Measurements from ENCODE around the gene MAPK12.
"Not testable (repeated sequence)": the region's sequence is repeated elsewhere in the genome, so short reads cannot be mapped to it uniquely, and the experiment has no call there.

The MAPK12 gene

GRCh38 chr22:50211147-50211546 is 50.3 kb downstream of the MAPK12 start:
- H3K4me1 Mint-ChIP-seq (ENCODE audit: low read depth), result peaks cover 36% of the 10 kb centered on the region
- no peaks in the 10 kb centered on the region for H3K27me3 Mint-ChIP-seq
- intact Hi-C loops (cut with micrococcal nuclease), result no loop called here
- H3K36me3 Mint-ChIP-seq (ENCODE audit: low read depth), result peaks cover 98% of the 10 kb centered on the region
- no peak overlapping the region for H3K27ac Mint-ChIP-seq
- H3K4me3 Mint-ChIP-seq, result no peak overlapping the region
- no peaks in the 10 kb centered on the region for H3K9me3 Mint-ChIP-seq

- H3K4me1 Mint-ChIP-seq (ENCODE audit: low read depth), result peaks cover 38% of the 10 kb centered on the region
- peaks cover 98% of the 10 kb centered on the region for H3K36me3 Mint-ChIP-seq (ENCODE audit: low read depth)
- H3K4me3 Mint-ChIP-seq, result no peak overlapping the region
- no peaks in the 10 kb centered on the region for H3K27me3 Mint-ChIP-seq
- no peak overlapping the region for H3K27ac Mint-ChIP-seq
- H3K9me3 Mint-ChIP-seq, result no peaks in the 10 kb centered on the region
- intact Hi-C loops (cut with micrococcal nuclease), result no loop called here
Measured at GRCh38 chr22:50210378-50211139, 50.9 kb downstream of the MAPK12 start.

GRCh38 chr22:50209893-50210292 is 51.6 kb downstream of the MAPK12 start:
- H3K36me3 Mint-ChIP-seq (ENCODE audit: low read depth), result peaks cover 98% of the 10 kb centered on the region
- H3K27ac Mint-ChIP-seq, result no peak overlapping the region
- H3K27me3 Mint-ChIP-seq, result no peaks in the 10 kb centered on the region
- peaks cover 41% of the 10 kb centered on the region for H3K4me1 Mint-ChIP-seq (ENCODE audit: low read depth)
- intact Hi-C loops (cut with micrococcal nuclease), result loop anchor here (1.0 to 10.0 kb wide), 3 partner anchors 43 to 275 kb away; no protein-coding TSS in a partner anchor
- no peak overlapping the region for H3K4me3 Mint-ChIP-seq
- no peaks in the 10 kb centered on the region for H3K9me3 Mint-ChIP-seq

- Mint-ChIP-seq H3K27ac (no peak overlapping the region), H3K9me3 (no peaks in the 10 kb centered on the region), H3K27me3 (no peaks in the 10 kb centered on the region), H3K36me3 (ENCODE audit: low read depth) (peaks cover 94% of the 10 kb centered on the region), H3K4me3 (no peak overlapping the region), H3K4me1 (ENCODE audit: low read depth) (peaks cover 45% of the 10 kb centered on the region)
- intact Hi-C loops (cut with micrococcal nuclease), result loop anchor here (1.0 to 10.0 kb wide), 3 partner anchors 42 to 274 kb away; no protein-coding TSS in a partner anchor
Measured at GRCh38 chr22:50208939-50209892, 52.3 kb downstream of the MAPK12 start.

- no peak overlapping the region for H3K4me3 Mint-ChIP-seq
- intact Hi-C loops (cut with micrococcal nuclease), result loop anchor here (5.0 to 10.0 kb wide), 2 partner anchors 41 to 274 kb away; no protein-coding TSS in a partner anchor
- H3K36me3 Mint-ChIP-seq (ENCODE audit: low read depth), result peaks cover 94% of the 10 kb centered on the region
- no peak overlapping the region for H3K27ac Mint-ChIP-seq
- no peaks in the 10 kb centered on the region for H3K9me3 Mint-ChIP-seq
- H3K27me3 Mint-ChIP-seq, result no peaks in the 10 kb centered on the region
- H3K4me1 Mint-ChIP-seq (ENCODE audit: low read depth), result peaks cover 52% of the 10 kb centered on the region
Measured at GRCh38 chr22:50208430-50208938, 53.0 kb downstream of the MAPK12 start.

GRCh38 chr22:50207383-50208140 is 53.9 kb downstream of the MAPK12 start:
- Mint-ChIP-seq H3K27ac (peak overlapping the region; percentile 32), H3K9me3 (no peaks in the 10 kb centered on the region), H3K4me3 (no peak overlapping the region), H3K27me3 (no peaks in the 10 kb centered on the region), H3K36me3 (ENCODE audit: low read depth) (peaks cover 91% of the 10 kb centered on the region), H3K4me1 (ENCODE audit: low read depth) (peaks cover 56% of the 10 kb centered on the region)
- intact Hi-C loops (cut with micrococcal nuclease), result loop anchor here (5.0 to 10.0 kb wide), 2 partner anchors 40 to 273 kb away; no protein-coding TSS in a partner anchor

- peaks cover 82% of the 10 kb centered on the region for H3K36me3 Mint-ChIP-seq (ENCODE audit: low read depth)
- intact Hi-C loops (cut with micrococcal nuclease), result loop anchor here (5.0 to 10.0 kb wide), 2 partner anchors 39 to 272 kb away; no protein-coding TSS in a partner anchor
- H3K27me3 Mint-ChIP-seq, result no peaks in the 10 kb centered on the region
- no peak overlapping the region for H3K4me3 Mint-ChIP-seq
- H3K4me1 Mint-ChIP-seq (ENCODE audit: low read depth), result peaks cover 64% of the 10 kb centered on the region
- peak overlapping the region; percentile 32 for H3K27ac Mint-ChIP-seq
- H3K9me3 Mint-ChIP-seq, result no peaks in the 10 kb centered on the region
Measured at GRCh38 chr22:50206599-50206998, 54.9 kb downstream of the MAPK12 start.

- intact Hi-C loops (cut with micrococcal nuclease), result loop anchor here (5.0 to 10.0 kb wide), 2 partner anchors 39 to 271 kb away; no protein-coding TSS in a partner anchor
Measured at GRCh38 chr22:50205781-50206569, 55.5 kb downstream of the MAPK12 start.

GRCh38 chr22:50204998-50205397 is 56.5 kb downstream of the MAPK12 start:
- Mint-ChIP-seq H3K4me3 (peak overlapping the region; percentile 60), H3K27ac (peak overlapping the region; percentile 65), H3K36me3 (ENCODE audit: low read depth) (peaks cover 68% of the 10 kb centered on the region), H3K4me1 (ENCODE audit: low read depth) (peaks cover 63% of the 10 kb centered on the region)
- H3K9me3 Mint-ChIP-seq, H3K27me3 Mint-ChIP-seq: not testable (repeated sequence)
- intact Hi-C loops (cut with micrococcal nuclease), result loop anchor here (5.0 to 10.0 kb wide), 2 partner anchors 38 to 270 kb away; no protein-coding TSS in a partner anchor

More at GRCh38 chr22:50205781-50206569, 55.5 kb downstream of the MAPK12 start:
- peaks cover 77% of the 10 kb centered on the region for H3K36me3 Mint-ChIP-seq (ENCODE audit: low read depth)
- no peaks in the 10 kb centered on the region for H3K27me3 Mint-ChIP-seq
- peak overlapping the region; percentile 32 for H3K27ac Mint-ChIP-seq
- H3K4me1 Mint-ChIP-seq (ENCODE audit: low read depth), result peaks cover 64% of the 10 kb centered on the region
- no peak overlapping the region for H3K4me3 Mint-ChIP-seq
- H3K9me3 Mint-ChIP-seq, result no peaks in the 10 kb centered on the region

- peaks cover 68% of the 10 kb centered on the region for H3K36me3 Mint-ChIP-seq (ENCODE audit: low read depth)
- no peaks in the 10 kb centered on the region for H3K9me3 Mint-ChIP-seq
- peak overlapping the region; percentile 60 for H3K4me3 Mint-ChIP-seq
- peak overlapping the region; percentile 65 for H3K27ac Mint-ChIP-seq
- intact Hi-C loops (cut with micrococcal nuclease), result loop anchor here (10.0 kb wide), 1 partner anchor 270 kb away; no protein-coding TSS in a partner anchor
- H3K27me3 Mint-ChIP-seq, result no peaks in the 10 kb centered on the region
- peaks cover 63% of the 10 kb centered on the region for H3K4me1 Mint-ChIP-seq (ENCODE audit: low read depth)
Measured at GRCh38 chr22:50204571-50204970, 56.9 kb downstream of the MAPK12 start.

- Mint-ChIP-seq H3K9me3 (no peaks in the 10 kb centered on the region), H3K4me3 (no peak overlapping the region), H3K27me3 (no peaks in the 10 kb centered on the region), H3K4me1 (ENCODE audit: low read depth) (peaks cover 66% of the 10 kb centered on the region), H3K27ac (no peak overlapping the region), H3K36me3 (ENCODE audit: low read depth) (peaks cover 68% of the 10 kb centered on the region)
- intact Hi-C loops (cut with micrococcal nuclease), result loop anchor here (10.0 kb wide), 1 partner anchor 268 kb away; no protein-coding TSS in a partner anchor
Measured at GRCh38 chr22:50203288-50203687, 58.2 kb downstream of the MAPK12 start.
